CD4-positive, alpha-beta T cell (primary cell): ENCODE measurements around the gene TOMM7. TPM values are rescaled to one million over a fixed set of nuclear protein-coding genes. Genes with fewer than 3 reads are reported as not detected.

Experiments
- ATAC-seq: fragments of 200-7000 bp; cut with Tn5 transposase; one replicate; pipeline ENCODE4 v1.10.0; 2022; ENCODE audit warnings: mild to moderate bottlenecking; ENCODE audit not compliant: poor library complexity
- CTCF ChIA-PET: fragments of 350-600 bp; sonication (Branson Sonifier 250); formaldehyde crosslinking; loops from one replicate; lab custom pipeline; 2021; ENCODE audit warnings: antibody characterized with exemption, inconsistent platforms; lab: Charles Lee
- POLR2A ChIA-PET: fragments of 350-600 bp; sonication (Branson Sonifier 250); formaldehyde crosslinking; loops from one replicate; lab custom pipeline; 2021; ENCODE audit warnings: antibody characterized with exemption, inconsistent platforms; lab: Charles Lee
- DNase-seq, 14 experiments: peaks; one replicate each; pipeline ENCODE4 v3.0.0-alpha.2; 2013 to 2020; ENCODE audit warnings: mixed read lengths in 2 of 14
- H3K27ac ChIP-seq, 2 donors: one replicate each; pipeline versions ENCODE4 v1.5.1 to v1.7.0; 2013; ENCODE audit warnings: low read length in 2 of 2, low read depth in 1 of 2, mild to moderate bottlenecking in 1 of 2
- H3K27me3 ChIP-seq, 2 experiments: 1 replicate in 1 of 2; 2 replicates in 1 of 2; pipeline versions ENCODE4 v1.6.1 to v1.7.0; 2013; ENCODE audit warnings: low read length in 2 of 2, control low read depth in 1 of 2, mild to moderate bottlenecking in 1 of 2, moderate library complexity in 1 of 2; ENCODE audit not compliant: insufficient read depth in 2 of 2, control insufficient read depth in 1 of 2
- H3K36me3 ChIP-seq: one replicate; pipeline ENCODE4 v1.6.1; 2013; ENCODE audit warnings: low read length, control low read depth; ENCODE audit not compliant: insufficient read depth
- H3K4me1 ChIP-seq: one replicate; pipeline ENCODE4 v1.6.1; 2013; ENCODE audit warnings: low read length, control low read depth; ENCODE audit not compliant: insufficient read depth
- H3K4me3 ChIP-seq: one replicate; pipeline ENCODE4 v1.5.1; 2013; ENCODE audit warnings: mild to moderate bottlenecking, low read length, moderate library complexity
- H3K9me3 ChIP-seq, 2 experiments: 1 replicate in 1 of 2; 2 replicates in 1 of 2; pipeline versions ENCODE4 v1.6.1 to v1.7.0; 2013; ENCODE audit warnings: low read length in 2 of 2, mild to moderate bottlenecking in 2 of 2, control low read depth in 1 of 2, moderate library complexity in 1 of 2; ENCODE audit not compliant: control insufficient read depth in 1 of 2, insufficient read depth in 1 of 2
- H3K27ac Mint-ChIP-seq: one replicate; pipeline ENCODE4 v1.8.0; 2020; ENCODE audit warnings: mixed read lengths
- H3K27me3 Mint-ChIP-seq: one replicate; pipeline ENCODE4 v1.8.0; 2021; ENCODE audit warnings: mixed read lengths
- H3K36me3 Mint-ChIP-seq: one replicate; pipeline ENCODE4 v1.8.0; 2021; ENCODE audit warnings: low read depth, mixed read lengths
- H3K4me1 Mint-ChIP-seq: one replicate; pipeline ENCODE4 v1.8.0; 2021; ENCODE audit warnings: low read depth, mixed read lengths
- H3K4me3 Mint-ChIP-seq: one replicate; pipeline ENCODE4 v1.8.0; 2020; ENCODE audit warnings: mild to moderate bottlenecking, mixed read lengths
- H3K9me3 Mint-ChIP-seq: one replicate; pipeline ENCODE4 v1.8.0; 2020; ENCODE audit warnings: mixed read lengths
- CTCF ChIP-seq: fragments of 200-600 bp; IDR thresholded peaks from one replicate; pipeline ENCODE4 v1.8.0; 2022; ENCODE audit warnings: antibody characterized with exemption, mild to moderate bottlenecking
- intact Hi-C, 2 experiments: fragments of 100-400 bp; cut with DNase I in 1 of 2; cut with micrococcal nuclease in 1 of 2; formaldehyde crosslinking; loops; one replicate each; pipeline versions ENCODE4 v1.15.1 to v1.9.0; 2023 to 2025; cut with DNase I, micrococcal nuclease
- total RNA-seq, 174 experiments: library from RNA in 2 of 174; stranded (reverse) in 2 of 174; gene quantifications; one replicate each; pipeline ENCODE4 v1.2.3 and lab custom pipeline; 2021 to 2026

The TOMM7 gene
- total RNA-seq, 2 experiments from 2014 or later, result 503 to 549 TPM

GRCh38 chr7:22849662-22850061 lies 27.0 kb upstream of the TOMM7 start:
- Histone ChIP-seq H3K9me3 (no peaks in the 10 kb centered on the region), H3K4me1 (peaks cover 8% of the 10 kb centered on the region), H3K27ac (no peak overlapping the region), H3K36me3 (no peaks in the 10 kb centered on the region), H3K27me3 (no peaks in the 10 kb centered on the region), H3K4me3 (no peak overlapping the region)
- Mint-ChIP-seq H3K4me3 (peak overlapping the region; percentile 45), H3K9me3 (no peaks in the 10 kb centered on the region), H3K36me3 (peaks cover 7% of the 10 kb centered on the region), H3K27ac (no peak overlapping the region), H3K27me3 (peaks cover 3% of the 10 kb centered on the region), H3K4me1 (peaks cover 10% of the 10 kb centered on the region)
- intact Hi-C loops, result loop anchor here (5.0 to 10.0 kb wide), 3 partner anchors 163 to 445 kb away; partner anchors contain the start of genes HYCC1 (in 1 of the 2), MALSU1 (in 1 of the 2) and NUP42 (in 1 of the 2)
- ATAC-seq, result no peak
- no peak for TF ChIP-seq CTCF
- CTCF ChIA-PET, result no interaction called here
- POLR2A ChIA-PET, result no interaction called here
- DNase-seq, result no peak

- DNase-seq, result no peak
Measured at GRCh38 chr7:22849172-22849571, 26.5 kb upstream of the TOMM7 start.

GRCh38 chr7:22846961-22847360 lies 24.3 kb upstream of the TOMM7 start:
- Histone ChIP-seq H3K36me3 (no peaks in the 10 kb centered on the region), H3K4me1 (no peaks in the 10 kb centered on the region), H3K27ac (no peak overlapping the region), H3K4me3 (no peak overlapping the region), H3K9me3 (no peaks in the 10 kb centered on the region), H3K27me3 (no peaks in the 10 kb centered on the region)
- TF ChIP-seq CTCF, result no peak
- POLR2A ChIA-PET, result interaction anchor here (1.0 kb wide), 1 partner anchor 15 kb away, joined by 3 read pairs; no protein-coding TSS in a partner anchor
- Mint-ChIP-seq H3K27me3 (peaks cover 3% of the 10 kb centered on the region), H3K9me3 (no peaks in the 10 kb centered on the region), H3K36me3 (no peaks in the 10 kb centered on the region), H3K4me3 (no peak overlapping the region), H3K27ac (no peak overlapping the region), H3K4me1 (no peaks in the 10 kb centered on the region)
- no peak for ATAC-seq
- no peak for DNase-seq
- CTCF ChIA-PET, result no interaction called here
- intact Hi-C loops, result no loop called here

More at GRCh38 chr7:22849172-22849571, 26.5 kb upstream of the TOMM7 start:
- Histone ChIP-seq H3K9me3 (no peaks in the 10 kb centered on the region), H3K27ac (no peak overlapping the region), H3K27me3 (no peaks in the 10 kb centered on the region), H3K4me3 (no peak overlapping the region), H3K4me1 (peaks cover 7% of the 10 kb centered on the region), H3K36me3 (no peaks in the 10 kb centered on the region)
- ATAC-seq, result no peak
- H3K4me1 Mint-ChIP-seq, result peaks cover 7% of the 10 kb centered on the region
- CTCF ChIA-PET, result no interaction called here
- H3K27ac Mint-ChIP-seq, result no peak overlapping the region
- no peak for TF ChIP-seq CTCF
- H3K4me3 Mint-ChIP-seq, result no peak overlapping the region
- H3K36me3 Mint-ChIP-seq, result peaks cover 5% of the 10 kb centered on the region
- peaks cover 3% of the 10 kb centered on the region for H3K27me3 Mint-ChIP-seq
- POLR2A ChIA-PET, result no interaction called here
- intact Hi-C loops, result no loop called here
- H3K9me3 Mint-ChIP-seq, result no peaks in the 10 kb centered on the region
